Measurements from ENCODE around the gene WDR5.

WDR5 gene

GRCh38 chr9:134144801-134145200 is 8.9 kb downstream of the WDR5 start:
- TF ChIP-seq CTCF (conservative IDR thresholded peaks at IDR 0.05; ENCODE audit: low read depth, low read length), result no peak
- H3K79me2 ChIP-seq (ENCODE audit: insufficient read depth, low read depth), result peaks cover 4% of the 10 kb centered on the region; the same call in 1 of the 2 replicates
- no peak overlapping the region for H3K4me3 ChIP-seq (IDR thresholded peaks at IDR 0.05; ENCODE audit: insufficient read depth, low read depth, low read length)
- no peaks in the 10 kb centered on the region for H3K27me3 ChIP-seq (ENCODE audit: insufficient read depth, low read depth)
- H3K27ac ChIP-seq, result no peak overlapping the region
- H3K4me1 ChIP-seq (ENCODE audit: low read depth, poor library complexity, severe bottlenecking), result no peaks in the 10 kb centered on the region
- no peak overlapping the region for H2AFZ ChIP-seq (ENCODE audit: low read depth)
- no peak overlapping the region for H3K9ac ChIP-seq
- H3K4me2 ChIP-seq, result no peak overlapping the region
- H3K36me3 ChIP-seq (ENCODE audit: insufficient read depth), result no peaks in the 10 kb centered on the region; the same call in 1 of the 2 replicates
- no peaks in the 10 kb centered on the region for H4K20me1 ChIP-seq (ENCODE audit: insufficient read depth)

DNA sequence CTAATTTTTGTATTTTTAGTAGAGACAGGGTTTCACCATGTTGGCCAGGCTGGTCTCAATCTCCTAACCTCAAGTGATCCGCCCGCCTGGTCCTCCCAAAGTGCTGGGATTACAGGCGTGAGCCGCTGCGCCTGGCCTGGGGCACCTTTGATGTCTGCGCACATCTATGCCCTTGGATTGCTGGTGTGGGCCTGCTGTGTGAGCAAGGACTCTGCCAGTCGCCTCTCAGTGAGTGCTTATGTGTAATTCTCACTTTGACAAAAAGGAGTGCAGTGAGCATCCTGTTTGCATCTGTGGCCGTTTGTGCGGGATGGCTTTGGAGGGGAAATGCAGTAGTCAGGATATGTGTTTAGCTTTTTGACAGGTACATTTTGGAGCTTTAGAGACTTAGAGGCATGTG is 9.4 kb downstream of the WDR5 start:
- no peaks in the 10 kb centered on the region for H3K27me3 ChIP-seq (ENCODE audit: insufficient read depth, low read depth)
- H3K79me2 ChIP-seq (ENCODE audit: insufficient read depth, low read depth), result no peaks in the 10 kb centered on the region; the same call in 1 of the 2 replicates
- H3K4me3 ChIP-seq (IDR thresholded peaks at IDR 0.05; ENCODE audit: insufficient read depth, low read depth, low read length), result no peak overlapping the region
- H3K36me3 ChIP-seq (ENCODE audit: insufficient read depth), result no peaks in the 10 kb centered on the region; the same call in 1 of the 2 replicates
- H3K9ac ChIP-seq, result no peak overlapping the region
- H3K27ac ChIP-seq, result no peak overlapping the region
- no peaks in the 10 kb centered on the region for H3K4me1 ChIP-seq (ENCODE audit: low read depth, poor library complexity, severe bottlenecking)
- TF ChIP-seq CTCF (conservative IDR thresholded peaks at IDR 0.05; ENCODE audit: low read depth, low read length), result no peak
- no peaks in the 10 kb centered on the region for H4K20me1 ChIP-seq (ENCODE audit: insufficient read depth)
- H2AFZ ChIP-seq (ENCODE audit: low read depth), result no peak overlapping the region
- no peak overlapping the region for H3K4me2 ChIP-seq

DNA sequence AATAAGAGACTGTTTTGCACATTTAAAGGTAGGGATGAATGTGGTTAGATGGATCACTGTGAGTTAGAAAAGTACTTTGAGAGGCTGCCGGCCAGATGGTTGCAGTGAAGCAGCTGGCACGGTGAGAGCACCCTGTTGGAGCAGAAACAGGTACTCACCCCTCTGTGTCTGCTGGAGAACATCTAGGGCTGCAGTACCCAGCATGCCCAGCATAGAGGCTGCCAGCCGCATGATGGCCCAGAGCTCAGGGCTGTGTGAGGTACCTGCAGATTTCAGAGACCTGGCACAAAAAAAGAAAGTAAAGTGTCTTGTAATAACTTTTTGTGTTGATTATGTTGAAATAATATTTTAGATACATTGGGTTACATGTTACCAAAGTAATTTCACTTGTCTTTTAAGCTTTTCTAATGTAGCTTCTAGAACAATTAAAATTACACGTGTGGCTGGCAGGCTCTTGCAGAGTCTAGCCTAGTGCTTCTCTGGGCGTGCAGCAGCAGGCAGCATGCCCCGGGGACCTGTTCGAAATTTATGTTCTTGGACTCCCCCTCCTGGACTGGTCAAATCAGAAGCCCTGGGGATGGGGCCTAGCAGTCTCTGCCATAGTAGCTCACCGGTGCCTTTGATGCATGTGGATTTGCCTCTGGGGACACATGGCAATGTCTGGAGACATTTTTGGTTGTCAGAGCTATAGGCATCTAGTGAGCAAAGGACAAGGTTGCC is 11.1 kb downstream of the WDR5 start:
- H3K9ac ChIP-seq, result no peak overlapping the region
- no peak overlapping the region for H3K4me3 ChIP-seq (IDR thresholded peaks at IDR 0.05; ENCODE audit: insufficient read depth, low read depth, low read length)
- H3K36me3 ChIP-seq (ENCODE audit: insufficient read depth), result no peaks in the 10 kb centered on the region
- no peak for TF ChIP-seq CTCF (conservative IDR thresholded peaks at IDR 0.05; ENCODE audit: low read depth, low read length)
- no peaks in the 10 kb centered on the region for H3K27me3 ChIP-seq (ENCODE audit: insufficient read depth, low read depth)
- H2AFZ ChIP-seq (ENCODE audit: low read depth), result no peak overlapping the region
- H3K4me1 ChIP-seq (ENCODE audit: low read depth, poor library complexity, severe bottlenecking), result no peaks in the 10 kb centered on the region
- no peaks in the 10 kb centered on the region for H4K20me1 ChIP-seq (ENCODE audit: insufficient read depth)
- H3K4me2 ChIP-seq, result no peak overlapping the region
- no peak overlapping the region for H3K27ac ChIP-seq
- H3K79me2 ChIP-seq (ENCODE audit: insufficient read depth, low read depth), result no peaks in the 10 kb centered on the region

DNA sequence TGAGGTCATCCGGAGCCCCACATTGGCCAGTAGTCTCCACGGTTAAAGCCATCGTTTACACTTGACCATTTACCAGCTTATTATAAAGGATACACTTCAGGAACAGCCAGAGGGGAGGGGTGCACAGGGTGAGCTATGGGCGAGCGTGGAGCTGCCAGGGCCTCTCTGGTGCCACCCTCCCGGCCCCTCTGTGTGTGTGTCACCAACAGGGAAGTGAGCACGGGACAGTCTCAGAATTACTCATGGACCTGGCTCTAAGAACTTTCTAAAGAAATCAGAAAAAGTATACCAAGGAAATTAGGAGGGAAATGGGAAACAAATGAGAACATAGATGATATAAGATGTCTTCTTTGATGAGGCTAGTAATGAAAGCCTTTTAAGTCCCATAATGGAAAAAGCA is 13.5 kb downstream of the WDR5 start:
- Histone ChIP-seq H3K4me1 (ENCODE audit: low read depth, poor library complexity, severe bottlenecking) (no peaks in the 10 kb centered on the region), H3K79me2 (ENCODE audit: insufficient read depth, low read depth) (no peaks in the 10 kb centered on the region), H3K27ac (no peak overlapping the region), H3K9ac (no peak overlapping the region), H3K27me3 (ENCODE audit: insufficient read depth, low read depth) (no peaks in the 10 kb centered on the region), H3K4me2 (no peak overlapping the region), H4K20me1 (ENCODE audit: insufficient read depth) (no peaks in the 10 kb centered on the region), H2AFZ (ENCODE audit: low read depth) (no peak overlapping the region), H3K4me3 (IDR thresholded peaks at IDR 0.05; ENCODE audit: insufficient read depth, low read depth, low read length) (no peak overlapping the region), H3K36me3 (ENCODE audit: insufficient read depth) (no peaks in the 10 kb centered on the region; the same call in 1 of the 2 replicates)
- no peak for TF ChIP-seq CTCF (conservative IDR thresholded peaks at IDR 0.05; ENCODE audit: low read depth, low read length)

Data from KMS-11 (cell line).